DMS53 (cell line): ENCODE data around the gene CFAP299.
"Not testable (repeated sequence)": the region's sequence is repeated elsewhere in the genome, so short reads cannot be mapped to it uniquely, and the experiment has no call there.

Source experiments
- DNase-seq: peaks from one replicate; lab custom pipeline; 2025; lab: John Stamatoyannopoulos, UW

The CFAP299 gene

DNA sequence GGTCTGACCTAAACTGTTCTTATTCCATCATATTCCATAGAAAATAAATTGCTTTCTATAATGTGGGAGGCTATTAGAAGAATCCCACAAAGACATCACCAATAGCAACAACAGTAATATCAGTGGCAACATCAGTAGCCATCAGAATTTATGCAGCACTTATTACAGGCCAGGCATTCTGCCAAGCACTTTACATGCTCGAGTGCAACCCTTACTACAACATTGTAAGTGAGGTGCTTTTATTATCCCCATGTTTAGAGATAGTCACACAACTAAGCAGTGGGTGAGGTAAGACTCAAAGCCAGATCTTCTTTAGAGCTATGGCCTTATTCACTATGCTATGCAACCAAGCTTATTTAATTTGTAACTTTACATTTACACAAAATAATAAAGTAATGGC lies 377.9 kb downstream of the CFAP299 start:
- DNase-seq = peak; percentile 49

DNA sequence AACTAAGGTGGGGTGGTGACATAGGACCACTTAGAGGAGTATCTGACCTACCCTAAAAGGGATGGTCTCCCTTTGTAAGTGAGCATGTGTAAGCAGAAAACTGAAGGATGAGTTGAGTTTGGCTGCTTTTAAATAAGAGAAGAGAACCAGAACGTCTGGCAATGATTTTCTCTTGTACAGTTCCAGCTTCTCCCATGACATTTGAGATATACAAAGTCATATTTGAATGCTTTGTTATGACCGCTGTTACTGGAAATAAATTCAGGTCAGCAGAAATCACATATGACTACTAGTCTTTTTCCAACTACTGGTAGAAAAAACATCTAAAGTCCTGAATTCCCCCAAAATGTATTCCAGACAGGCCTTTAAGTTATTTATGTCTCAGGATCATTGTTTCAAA lies 381.7 kb downstream of the CFAP299 start:
- no peak for DNase-seq

DNA sequence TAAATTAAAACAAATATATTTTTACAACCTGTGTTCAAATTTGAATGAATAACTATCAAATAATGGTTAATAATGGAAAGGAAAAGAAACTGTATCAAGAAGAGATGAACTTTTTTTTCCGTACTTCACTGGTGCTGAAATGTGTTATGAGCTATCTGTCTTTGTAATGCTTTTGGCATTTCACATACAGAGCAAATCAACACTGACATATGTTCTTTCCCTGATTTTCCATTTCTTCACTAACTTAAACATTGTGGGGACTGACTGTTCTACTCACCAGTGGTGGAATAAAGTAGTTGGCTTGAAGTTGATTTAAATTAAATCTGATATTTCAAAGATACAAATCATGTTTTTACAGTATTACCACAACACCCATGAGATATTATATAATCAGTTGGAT lies 390.9 kb downstream of the CFAP299 start:
- DNase-seq = no peak

GRCh38 chr4:80730158-80730557 lies 394.6 kb downstream of the CFAP299 start:
- DNase-seq = no peak

DNA sequence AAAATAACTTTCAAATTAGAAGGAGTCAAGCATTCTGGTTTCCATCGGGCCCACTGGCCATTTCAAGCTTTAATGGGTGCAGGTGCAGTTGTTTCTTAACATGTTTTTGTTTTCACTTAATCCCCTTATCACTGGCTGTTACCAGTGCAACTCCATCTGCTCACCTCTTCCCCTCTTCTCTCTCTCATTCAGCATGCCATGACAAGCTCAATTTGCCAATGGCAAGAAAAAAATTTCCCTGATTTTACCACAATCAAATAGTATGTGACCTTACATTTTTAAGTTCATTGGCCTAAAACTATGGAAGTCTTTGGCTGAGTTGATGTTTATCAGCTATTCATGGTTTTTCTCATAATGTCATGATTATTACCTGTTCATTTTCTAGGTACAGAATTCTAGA lies 395.9 kb downstream of the CFAP299 start:
- no peak for DNase-seq

GRCh38 chr4:80732010-80732409 lies 396.5 kb downstream of the CFAP299 start:
- no peak for DNase-seq

GRCh38 chr4:80740375-80740774 lies 404.8 kb downstream of the CFAP299 start:
- DNase-seq = no peak

GRCh38 chr4:80749558-80749957 lies 414.0 kb downstream of the CFAP299 start:
- not testable (repeated sequence) for DNase-seq

DNA sequence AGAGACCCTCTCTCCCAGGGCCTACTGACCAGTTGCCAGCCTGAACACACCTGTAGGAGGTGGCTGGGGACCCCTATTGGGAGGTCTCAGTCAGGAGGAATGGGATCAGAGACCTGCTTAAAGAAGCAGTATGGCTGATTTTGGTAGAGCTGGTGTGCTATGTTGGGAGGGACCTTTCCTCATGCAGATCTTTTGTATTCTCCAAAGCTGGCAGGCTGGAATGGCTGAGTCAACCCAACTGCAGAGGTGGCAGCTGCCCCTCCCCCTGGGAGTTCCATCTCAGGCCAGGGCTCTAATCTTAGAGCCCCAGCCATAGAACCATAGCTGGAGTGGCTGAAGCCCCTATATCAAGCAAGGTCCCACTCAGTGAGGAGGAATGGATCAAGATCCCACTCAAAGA lies 415.7 kb downstream of the CFAP299 start:
- no peak for DNase-seq

GRCh38 chr4:80767944-80768343 lies 432.4 kb downstream of the CFAP299 start:
- peak; percentile 41 for DNase-seq

DNA sequence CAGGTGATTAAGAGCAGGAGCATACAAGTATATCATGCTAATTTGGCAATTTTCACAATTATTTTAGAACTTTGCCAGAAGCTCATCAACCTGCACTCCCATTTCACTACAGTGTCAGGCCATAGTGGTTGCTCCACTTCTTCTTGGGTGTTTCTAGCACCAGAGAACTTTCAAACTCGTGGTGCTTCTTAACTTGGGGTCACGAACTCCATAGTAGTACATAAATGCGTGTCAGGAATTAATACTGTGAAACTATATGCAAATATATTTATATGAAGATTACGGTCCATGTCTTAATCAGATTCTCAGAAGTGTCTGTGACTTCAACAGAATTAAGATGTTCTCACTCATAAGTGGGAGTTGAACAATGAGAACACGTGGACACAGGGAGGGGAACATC lies 440.6 kb downstream of the CFAP299 start:
- no peak for DNase-seq

- DNase-seq = no peak
Observed at GRCh38 chr4:80781431-80781830, 445.9 kb downstream of the CFAP299 start.

GRCh38 chr4:80787306-80787705 lies 451.8 kb downstream of the CFAP299 start:
- DNase-seq = no peak

DNA sequence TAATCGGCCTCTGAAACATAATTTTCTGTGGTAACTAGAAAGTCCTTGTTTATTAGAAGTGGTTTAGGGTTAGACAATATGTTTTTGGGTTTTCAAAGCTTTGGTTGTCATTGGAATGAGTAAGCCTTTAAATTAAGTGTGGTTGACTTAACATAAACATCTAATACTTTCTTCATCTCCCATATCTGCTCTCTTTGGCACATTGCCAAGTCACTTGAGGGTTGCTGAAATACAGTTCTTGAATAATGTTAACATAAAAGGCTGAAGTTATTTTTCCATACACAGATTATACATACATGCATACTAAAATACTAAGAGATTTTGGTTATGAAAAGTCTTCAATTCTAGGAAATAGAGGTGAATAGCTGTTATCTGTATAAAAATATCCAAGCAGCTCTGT lies 453.3 kb downstream of the CFAP299 start:
- peak; percentile 13 for DNase-seq

GRCh38 chr4:80790152-80790551 lies 454.6 kb downstream of the CFAP299 start:
- no peak for DNase-seq

DNA sequence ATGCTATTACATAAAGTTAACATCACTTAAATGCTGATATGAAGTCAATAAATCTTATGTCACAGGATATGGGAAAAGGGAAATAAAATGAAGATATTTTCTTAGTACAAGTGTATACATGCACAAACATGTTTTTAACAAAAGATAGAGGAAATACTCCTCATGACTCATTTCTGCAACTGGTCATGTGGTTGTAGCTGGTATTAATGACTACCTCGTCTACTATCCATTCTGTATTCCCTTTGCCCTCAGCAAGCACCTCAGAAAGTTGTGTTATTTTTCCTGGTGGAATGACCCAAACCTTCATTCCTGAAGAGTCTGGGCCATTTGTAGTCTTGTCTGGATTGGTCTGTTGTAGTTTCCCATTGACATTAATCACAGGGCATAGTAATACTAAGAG lies 458.1 kb downstream of the CFAP299 start:
- peak; percentile 6 for DNase-seq

DNA sequence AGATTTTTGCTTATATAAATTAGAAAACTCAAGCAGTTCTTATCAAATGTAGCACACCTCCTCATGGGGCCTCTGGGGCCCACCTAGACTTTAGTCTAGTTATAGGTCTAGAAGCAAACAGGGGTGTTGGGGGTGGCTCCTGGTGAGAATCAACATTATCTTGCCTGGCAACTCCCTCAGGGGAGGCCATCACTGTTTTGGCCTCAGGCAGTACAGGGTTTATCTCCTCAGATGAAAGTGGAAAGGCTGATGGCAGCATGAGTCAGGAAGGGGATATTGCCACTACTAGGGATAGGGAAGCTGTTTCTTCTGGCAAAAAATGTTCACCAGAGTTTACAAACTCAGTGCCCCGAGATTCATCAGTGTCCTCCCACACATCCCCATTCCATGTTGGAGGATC lies 462.6 kb downstream of the CFAP299 start:
- DNase-seq = no peak

DNA sequence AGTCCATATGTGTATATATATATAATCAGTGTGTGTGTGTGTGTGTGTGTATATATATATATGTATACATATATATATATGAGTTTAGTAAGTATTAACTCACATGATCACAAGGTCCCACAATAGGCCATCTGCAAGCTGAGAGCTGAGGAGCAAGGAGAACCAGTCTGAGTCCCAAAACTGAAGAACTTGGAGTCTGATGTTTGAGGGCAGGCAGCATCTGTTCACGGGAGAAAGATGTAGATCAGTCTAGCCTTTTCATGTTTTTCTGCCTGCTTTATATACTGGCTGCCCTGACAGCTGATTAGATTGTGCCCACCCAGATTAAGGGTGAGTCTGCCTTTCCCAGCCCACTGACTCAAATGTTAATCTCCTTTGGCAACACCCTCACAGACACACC lies 465.2 kb downstream of the CFAP299 start:
- DNase-seq = not testable (repeated sequence)

GRCh38 chr4:80803337-80803736 lies 467.8 kb downstream of the CFAP299 start:
- peak; percentile 5 for DNase-seq

GRCh38 chr4:80806472-80806871 lies 470.9 kb downstream of the CFAP299 start:
- no peak for DNase-seq

DNA sequence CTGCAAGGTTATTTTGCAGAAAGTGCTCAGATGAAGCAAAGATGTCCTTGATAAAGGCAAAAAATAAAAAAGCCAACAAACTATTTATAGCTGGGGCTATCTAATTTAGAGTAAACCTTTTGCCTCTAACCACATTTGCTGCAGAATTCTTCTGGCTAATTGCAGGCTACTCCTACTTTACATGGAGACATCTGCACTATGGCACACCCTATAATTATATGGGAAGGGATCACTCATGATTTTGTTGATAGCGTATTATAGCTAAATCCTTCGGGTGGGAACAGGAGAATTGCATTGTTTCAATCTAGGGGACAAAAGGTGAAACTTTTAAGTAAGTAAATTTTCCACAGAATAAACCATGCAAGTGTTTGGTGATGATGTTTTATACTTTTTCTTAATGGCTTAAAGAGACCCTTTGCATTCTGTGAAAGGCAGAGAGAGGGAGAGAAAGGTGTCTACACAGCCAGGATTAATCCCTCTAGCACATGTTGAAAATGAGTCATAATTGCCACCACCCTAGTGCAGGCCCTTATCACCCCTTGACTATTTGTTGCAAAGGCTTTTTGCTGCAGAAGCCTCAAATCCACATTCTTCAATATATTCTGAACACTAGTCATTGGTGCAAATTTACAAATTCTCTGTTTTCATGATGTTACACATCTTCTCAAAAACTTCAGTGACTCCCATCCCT lies 473.7 kb downstream of the CFAP299 start:
- DNase-seq = no peak

DNA sequence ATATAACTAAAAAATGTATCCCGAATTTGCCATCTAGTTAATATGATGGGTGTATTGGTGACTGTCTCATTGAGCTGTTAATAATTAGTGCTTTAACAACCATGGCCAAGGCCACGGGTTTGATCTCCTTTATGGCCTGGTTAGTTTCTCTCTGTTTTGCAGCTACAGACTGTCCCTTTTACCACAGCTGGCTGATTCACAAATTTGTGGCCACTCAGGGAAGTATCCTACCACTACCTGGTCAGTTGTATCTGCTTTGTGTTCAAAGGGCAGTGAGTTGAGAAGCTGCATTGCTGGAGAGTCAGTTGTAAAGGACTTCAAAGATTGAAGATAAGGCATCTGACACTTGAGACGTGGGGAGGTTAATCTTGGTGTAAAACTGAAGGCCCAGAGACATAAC lies 475.9 kb downstream of the CFAP299 start:
- DNase-seq = no peak

DNA sequence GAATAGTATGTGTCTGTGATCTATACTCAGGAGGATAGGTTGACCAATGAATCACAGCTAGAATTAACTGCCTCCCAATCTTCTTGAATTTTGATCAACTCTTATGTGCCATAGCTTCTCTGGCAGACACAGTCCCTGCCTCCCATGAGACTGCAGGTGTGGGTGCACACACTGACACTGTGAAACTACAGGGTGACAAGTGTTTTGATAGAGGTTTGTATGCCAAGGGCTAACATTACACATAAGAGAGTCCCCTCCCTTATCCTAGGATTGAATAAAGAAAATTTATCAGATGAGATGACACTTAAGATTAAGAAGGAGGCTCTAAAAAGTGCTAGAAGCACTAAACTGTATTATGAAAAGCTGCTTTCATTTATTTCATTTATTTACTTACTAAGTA lies 476.6 kb downstream of the CFAP299 start:
- no peak for DNase-seq

DNA sequence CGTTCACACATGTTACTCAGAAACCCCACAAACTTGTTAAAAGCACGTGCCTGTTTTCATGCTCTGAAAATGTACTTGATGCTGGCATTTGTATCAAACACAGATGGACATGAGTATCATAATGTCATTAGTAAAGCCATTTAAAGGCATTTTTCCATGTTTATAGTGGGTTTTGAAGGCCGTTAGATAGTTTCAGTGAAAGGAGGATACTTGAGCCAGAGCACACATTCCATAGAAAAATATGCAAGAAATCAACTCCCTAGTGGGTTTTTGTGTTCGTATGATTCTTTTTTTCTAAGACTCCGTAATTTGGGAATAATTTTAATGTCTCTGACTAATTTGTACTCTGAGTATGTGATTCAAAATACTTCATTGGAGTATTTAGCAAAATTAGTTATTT lies 478.7 kb downstream of the CFAP299 start:
- DNase-seq = no peak
